ENCODE data around the gene SPRY2.

GRCh38 chr13:80386002-80386401, 45.1 kb upstream of the SPRY2 start:
- TF ChIP-seq GATA2 (IDR thresholded peaks at IDR 0.05; ENCODE audit: low read depth, low read length) (no peak), GATA3 (IDR thresholded peaks at IDR 0.05; ENCODE audit: low read depth, low read length) (no peak)

Data from SH-SY5Y (cell line).